Stimulated activated naive CD8-positive, alpha-beta T cell treated with anti-CD3 and anti-CD28 coated beads, Interleukin-15, Interleukin-2, amounts not matched to agents 100 U/mL and 50 U/mL, for 24 hours (primary cell): ENCODE results near the gene CTU2.
A peak's percentile ranks its signal among the peaks of the same experiment; 100 is the strongest.

Source experiments
- ATAC-seq: fragments of 150-1000 bp; cut with Tn5 transposase; one replicate; pipeline ENCODE4 v1.10.0; 2021
- DNase-seq: peaks from one replicate; pipeline ENCODE4 v3.0.0; 2021

Gene CTU2

GRCh38 chr16:88697116-88697830, 9.0 kb upstream of the CTU2 start:
- DNase-seq, result no peak
- no peak for ATAC-seq

- DNase-seq (no peak), ATAC-seq (no peak)
Observed at GRCh38 chr16:88697831-88698615, 8.3 kb upstream of the CTU2 start.

GRCh38 chr16:88698646-88699045, 7.7 kb upstream of the CTU2 start:
- DNase-seq (no peak), ATAC-seq (no peak)

- no peak for DNase-seq
- ATAC-seq, result no peak
Observed at GRCh38 chr16:88699180-88699579, 7.1 kb upstream of the CTU2 start.

- no peak for ATAC-seq
- no peak for DNase-seq
Observed at GRCh38 chr16:88700322-88700635, 6.0 kb upstream of the CTU2 start.

- ATAC-seq, result peak; percentile 83
- DNase-seq, result peak; percentile 95
Observed at GRCh38 chr16:88700636-88701482, 5.4 kb upstream of the CTU2 start.

GRCh38 chr16:88701581-88702370, 4.5 kb upstream of the CTU2 start:
- ATAC-seq (no peak), DNase-seq (peak; percentile 24)

GRCh38 chr16:88702371-88703210, 3.7 kb upstream of the CTU2 start:
- ATAC-seq, result no peak

GRCh38 chr16:88703486-88704309, 2.6 kb upstream of the CTU2 start:
- DNase-seq (peak; percentile 84), ATAC-seq (peak; percentile 38)

More at GRCh38 chr16:88702371-88703210, 3.7 kb upstream of the CTU2 start:
- DNase-seq, result peak; percentile 50

GRCh38 chr16:88705076-88705684, 1.1 kb upstream of the CTU2 start:
- ATAC-seq, result no peak
- peak; percentile 35 for DNase-seq

GRCh38 chr16:88705801-88706228, 488 bp upstream of the CTU2 start:
- ATAC-seq (no peak), DNase-seq (peak; percentile 36)

- ATAC-seq, result no peak
Observed at GRCh38 chr16:88706965-88707826, 893 bp downstream of the CTU2 start.

GRCh38 chr16:88710556-88710955, 4.3 kb downstream of the CTU2 start:
- ATAC-seq (no peak), DNase-seq (no peak)

More at GRCh38 chr16:88706965-88707826, 893 bp downstream of the CTU2 start:
- DNase-seq, result no peak

- ATAC-seq (no peak), DNase-seq (no peak)
Observed at GRCh38 chr16:88711750-88712340, 5.5 kb downstream of the CTU2 start.

GRCh38 chr16:88712362-88712979, 6.2 kb downstream of the CTU2 start:
- DNase-seq (no peak), ATAC-seq (no peak)

- DNase-seq, result no peak
- no peak for ATAC-seq
Observed at GRCh38 chr16:88713054-88713453, 6.8 kb downstream of the CTU2 start.

GRCh38 chr16:88713568-88714419, 7.5 kb downstream of the CTU2 start:
- no peak for DNase-seq
- peak; percentile 7 for ATAC-seq
